ENCODE data around the gene MEA1. TPM values are rescaled to one million over a fixed set of nuclear protein-coding genes. Genes with fewer than 3 reads are reported as not detected.

Gene MEA1
- total RNA-seq, 1 experiment from 2014 or later = 51.7 TPM

DNA sequence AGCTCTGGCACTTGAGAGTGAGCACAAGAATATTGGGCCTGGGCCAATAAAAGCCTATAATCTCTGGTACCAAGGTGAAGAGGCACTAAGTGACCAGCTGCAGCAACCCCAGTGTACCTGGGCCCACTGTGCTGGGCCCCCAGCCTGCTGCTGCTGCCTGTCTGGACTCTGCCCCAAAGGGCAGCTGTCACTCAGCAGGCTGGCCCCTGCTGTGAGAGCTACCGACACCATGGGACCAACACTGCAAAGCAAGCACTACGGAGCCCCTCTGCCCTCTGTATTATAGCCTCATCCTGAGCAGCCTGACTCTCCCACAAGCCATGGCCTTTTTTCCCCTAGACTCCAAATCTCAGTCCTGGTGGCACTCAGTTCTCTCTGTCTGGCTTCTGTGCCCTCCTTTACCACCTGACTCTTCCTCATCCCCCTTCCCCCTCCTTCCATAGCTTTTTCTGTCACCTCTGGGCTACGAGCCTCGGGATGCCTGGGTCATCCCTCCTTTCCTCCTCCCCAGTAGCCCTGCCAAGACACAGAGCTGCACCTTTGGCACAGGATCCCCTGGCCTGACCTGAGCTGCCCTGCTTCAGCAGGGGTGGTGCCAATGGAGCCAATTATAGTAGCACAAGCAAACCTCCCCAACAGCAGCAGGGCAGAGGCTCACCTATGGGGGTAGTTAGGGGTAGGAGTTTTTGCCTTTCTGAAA is 21.9 kb upstream of the MEA1 start:
- Histone ChIP-seq H3K27ac (ENCODE audit: low read length) (no peak overlapping the region), H3K36me3 (ENCODE audit: insufficient read depth, low read length) (peaks cover 8% of the 10 kb centered on the region; the same call in 1 of the 2 replicates), H3K4me3 (ENCODE audit: low read length) (no peak overlapping the region), H3K9me2 (replicated peaks; ENCODE audit: insufficient read depth, low read length) (no peaks in the 10 kb centered on the region), H3K9me3 (ENCODE audit: low read length) (no peaks in the 10 kb centered on the region), H3K27me3 (ENCODE audit: low read length) (no peaks in the 10 kb centered on the region), H3K79me2 (ENCODE audit: low read length) (no peaks in the 10 kb centered on the region), H3K4me1 (ENCODE audit: low read length) (no peaks in the 10 kb centered on the region), H2AFZ (ENCODE audit: low read length) (no peak overlapping the region), H3K4me2 (ENCODE audit: low read depth, low read length, poor library complexity, severe bottlenecking) (no peak overlapping the region), H4K20me1 (ENCODE audit: insufficient read depth, low read depth, low read length) (no peaks in the 10 kb centered on the region), H3K9ac (ENCODE audit: low read length) (no peak overlapping the region)
- DNase-seq = no peak

DNA sequence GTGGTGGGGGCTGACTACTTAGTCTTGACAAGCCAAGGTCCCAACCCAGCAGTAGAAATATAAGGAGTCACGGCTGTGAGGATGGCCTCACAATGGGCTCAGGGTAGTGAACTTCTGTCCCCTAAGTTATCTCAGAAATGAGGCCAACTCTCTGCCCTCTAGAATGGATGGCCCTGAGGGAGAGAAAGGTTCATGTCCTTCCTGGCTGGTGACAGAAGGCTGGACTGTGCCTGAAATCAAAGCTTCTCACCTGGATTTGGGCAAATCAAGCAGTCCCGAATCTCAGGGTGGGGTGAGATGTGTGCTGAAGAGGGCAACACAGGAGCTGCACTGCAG is 20.4 kb upstream of the MEA1 start:
- no peak overlapping the region for H3K27ac ChIP-seq (ENCODE audit: low read length)
- no peaks in the 10 kb centered on the region for H3K27me3 ChIP-seq (ENCODE audit: low read length)
- no peak overlapping the region for H2AFZ ChIP-seq (ENCODE audit: low read length)
- H3K9me3 ChIP-seq (ENCODE audit: low read length) = no peaks in the 10 kb centered on the region
- H3K9me2 ChIP-seq (replicated peaks; ENCODE audit: insufficient read depth, low read length) = no peaks in the 10 kb centered on the region
- no peak overlapping the region for H3K4me3 ChIP-seq (ENCODE audit: low read length)
- H3K79me2 ChIP-seq (ENCODE audit: low read length) = no peaks in the 10 kb centered on the region
- no peak overlapping the region for H3K4me2 ChIP-seq (ENCODE audit: low read depth, low read length, poor library complexity, severe bottlenecking)
- H3K36me3 ChIP-seq (ENCODE audit: insufficient read depth, low read length) = peaks cover 18% of the 10 kb centered on the region
- DNase-seq = no peak
- no peak overlapping the region for H3K9ac ChIP-seq (ENCODE audit: low read length)
- H4K20me1 ChIP-seq (ENCODE audit: insufficient read depth, low read depth, low read length) = no peaks in the 10 kb centered on the region
- H3K4me1 ChIP-seq (ENCODE audit: low read length) = no peaks in the 10 kb centered on the region

- H3K9me2 ChIP-seq (replicated peaks; ENCODE audit: insufficient read depth, low read length) = no peaks in the 10 kb centered on the region
- no peaks in the 10 kb centered on the region for H3K79me2 ChIP-seq (ENCODE audit: low read length)
- DNase-seq = no peak
- H3K27me3 ChIP-seq (ENCODE audit: low read length) = no peaks in the 10 kb centered on the region
- no peak overlapping the region for H3K4me2 ChIP-seq (ENCODE audit: low read depth, low read length, poor library complexity, severe bottlenecking)
- no peaks in the 10 kb centered on the region for H3K4me1 ChIP-seq (ENCODE audit: low read length)
- no peak overlapping the region for H3K27ac ChIP-seq (ENCODE audit: low read length)
- no peak overlapping the region for H3K4me3 ChIP-seq (ENCODE audit: low read length)
- H3K36me3 ChIP-seq (ENCODE audit: insufficient read depth, low read length) = peaks cover 23% of the 10 kb centered on the region
- H4K20me1 ChIP-seq (ENCODE audit: insufficient read depth, low read depth, low read length) = no peaks in the 10 kb centered on the region
- no peak overlapping the region for H3K9ac ChIP-seq (ENCODE audit: low read length)
- H2AFZ ChIP-seq (ENCODE audit: low read length) = no peak overlapping the region
- no peaks in the 10 kb centered on the region for H3K9me3 ChIP-seq (ENCODE audit: low read length)
Measured at GRCh38 chr6:43033496-43034189, 19.9 kb upstream of the MEA1 start.

- Histone ChIP-seq H4K20me1 (ENCODE audit: insufficient read depth, low read depth, low read length) (no peaks in the 10 kb centered on the region), H3K27ac (ENCODE audit: low read length) (no peak overlapping the region), H3K36me3 (ENCODE audit: insufficient read depth, low read length) (peaks cover 27% of the 10 kb centered on the region), H3K9me2 (replicated peaks; ENCODE audit: insufficient read depth, low read length) (no peaks in the 10 kb centered on the region), H3K9me3 (ENCODE audit: low read length) (no peaks in the 10 kb centered on the region), H3K27me3 (ENCODE audit: low read length) (no peaks in the 10 kb centered on the region), H3K9ac (ENCODE audit: low read length) (no peak overlapping the region), H2AFZ (ENCODE audit: low read length) (no peak overlapping the region), H3K79me2 (ENCODE audit: low read length) (no peaks in the 10 kb centered on the region), H3K4me2 (ENCODE audit: low read depth, low read length, poor library complexity, severe bottlenecking) (no peak overlapping the region), H3K4me3 (ENCODE audit: low read length) (no peak overlapping the region), H3K4me1 (ENCODE audit: low read length) (no peaks in the 10 kb centered on the region)
- no peak for DNase-seq
Measured at GRCh38 chr6:43032326-43032725, 18.6 kb upstream of the MEA1 start.

DNA sequence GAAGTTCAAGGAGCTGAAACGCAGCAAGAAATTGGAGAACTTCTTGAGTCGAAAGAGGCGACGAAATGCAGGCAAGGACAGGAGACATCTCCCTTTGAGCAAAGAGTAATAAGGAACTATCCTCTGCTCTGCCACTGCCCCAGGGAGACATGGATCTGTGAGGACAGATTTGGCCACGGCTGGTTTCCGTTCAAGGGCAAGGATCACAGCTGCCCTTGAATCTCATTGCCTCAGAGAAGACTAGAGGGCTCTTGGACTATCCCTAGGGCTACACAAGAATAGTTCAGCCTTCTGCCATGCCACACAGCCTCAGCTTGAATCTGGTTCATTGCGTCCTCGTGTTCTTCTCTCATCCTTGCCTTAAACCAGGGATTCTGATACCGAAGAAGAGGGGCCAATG is 15.4 kb upstream of the MEA1 start:
- Histone ChIP-seq H3K4me3 (ENCODE audit: low read length) (no peak overlapping the region), H3K9me2 (replicated peaks; ENCODE audit: insufficient read depth, low read length) (no peaks in the 10 kb centered on the region), H2AFZ (ENCODE audit: low read length) (no peak overlapping the region), H3K36me3 (ENCODE audit: insufficient read depth, low read length) (peaks cover 51% of the 10 kb centered on the region), H3K27me3 (ENCODE audit: low read length) (no peaks in the 10 kb centered on the region), H3K27ac (ENCODE audit: low read length) (no peak overlapping the region), H3K4me2 (ENCODE audit: low read depth, low read length, poor library complexity, severe bottlenecking) (no peak overlapping the region), H4K20me1 (ENCODE audit: insufficient read depth, low read depth, low read length) (peaks cover under 1% of the 10 kb centered on the region; the same call in 1 of the 2 replicates), H3K4me1 (ENCODE audit: low read length) (no peaks in the 10 kb centered on the region), H3K79me2 (ENCODE audit: low read length) (peaks cover 9% of the 10 kb centered on the region; the same call in 1 of the 2 replicates), H3K9ac (ENCODE audit: low read length) (no peak overlapping the region), H3K9me3 (ENCODE audit: low read length) (no peaks in the 10 kb centered on the region)
- no peak for DNase-seq

DNA sequence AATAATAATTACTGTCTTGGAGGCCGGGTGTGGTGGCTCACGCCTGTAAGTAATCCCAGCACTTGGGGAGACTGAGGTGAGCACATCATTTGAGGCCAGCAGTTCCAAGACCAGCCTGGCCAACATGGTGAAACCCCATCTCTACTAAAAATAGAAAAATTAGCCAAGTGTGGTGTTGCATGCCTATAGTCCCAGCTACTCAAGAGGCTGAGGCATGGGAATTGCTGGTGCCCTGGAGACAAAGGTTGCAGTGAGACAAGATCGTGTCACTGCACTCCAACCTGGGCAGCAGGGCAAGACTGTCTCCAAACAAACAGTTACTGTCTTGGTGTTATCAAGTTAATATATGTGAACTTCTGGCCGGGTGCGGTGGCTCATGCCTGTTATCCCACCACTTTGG is 12.6 kb upstream of the MEA1 start:
- no peak for DNase-seq
- no peak overlapping the region for H3K4me2 ChIP-seq (ENCODE audit: low read depth, low read length, poor library complexity, severe bottlenecking)

GRCh38 chr6:43024436-43024835 is 10.7 kb upstream of the MEA1 start:
- H3K36me3 ChIP-seq (ENCODE audit: insufficient read depth, low read length) = peaks cover 39% of the 10 kb centered on the region
- H3K27me3 ChIP-seq (ENCODE audit: low read length) = no peaks in the 10 kb centered on the region
- no peaks in the 10 kb centered on the region for H3K9me3 ChIP-seq (ENCODE audit: low read length)
- H3K4me3 ChIP-seq (ENCODE audit: low read length) = no peak overlapping the region
- no peak overlapping the region for H3K9ac ChIP-seq (ENCODE audit: low read length)
- H3K27ac ChIP-seq (ENCODE audit: low read length) = no peak overlapping the region
- H3K4me2 ChIP-seq (ENCODE audit: low read depth, low read length, poor library complexity, severe bottlenecking) = no peak overlapping the region
- peaks cover 34% of the 10 kb centered on the region for H3K79me2 ChIP-seq (ENCODE audit: low read length)
- no peaks in the 10 kb centered on the region for H3K9me2 ChIP-seq (replicated peaks; ENCODE audit: insufficient read depth, low read length)
- H3K4me1 ChIP-seq (ENCODE audit: low read length) = peaks cover 20% of the 10 kb centered on the region
- no peak for DNase-seq
- H4K20me1 ChIP-seq (ENCODE audit: insufficient read depth, low read depth, low read length) = peaks cover 6% of the 10 kb centered on the region; the same call in 1 of the 2 replicates
- H2AFZ ChIP-seq (ENCODE audit: low read length) = no peak overlapping the region

More for the DNA sequence above, 12.6 kb upstream of the MEA1 start:
- no peaks in the 10 kb centered on the region for H3K27me3 ChIP-seq (ENCODE audit: low read length)
- H3K79me2 ChIP-seq (ENCODE audit: low read length) = peaks cover 34% of the 10 kb centered on the region
- H3K36me3 ChIP-seq (ENCODE audit: insufficient read depth, low read length) = peaks cover 46% of the 10 kb centered on the region
- H3K4me1 ChIP-seq (ENCODE audit: low read length) = peaks cover 12% of the 10 kb centered on the region
- H3K9me2 ChIP-seq (replicated peaks; ENCODE audit: insufficient read depth, low read length) = no peaks in the 10 kb centered on the region
- no peak overlapping the region for H2AFZ ChIP-seq (ENCODE audit: low read length)
- no peak overlapping the region for H3K4me3 ChIP-seq (ENCODE audit: low read length)
- no peak overlapping the region for H3K9ac ChIP-seq (ENCODE audit: low read length)
- H3K27ac ChIP-seq (ENCODE audit: low read length) = no peak overlapping the region
- no peaks in the 10 kb centered on the region for H3K9me3 ChIP-seq (ENCODE audit: low read length)
- peaks cover 6% of the 10 kb centered on the region; the same call in 1 of the 2 replicates for H4K20me1 ChIP-seq (ENCODE audit: insufficient read depth, low read depth, low read length)

DNA sequence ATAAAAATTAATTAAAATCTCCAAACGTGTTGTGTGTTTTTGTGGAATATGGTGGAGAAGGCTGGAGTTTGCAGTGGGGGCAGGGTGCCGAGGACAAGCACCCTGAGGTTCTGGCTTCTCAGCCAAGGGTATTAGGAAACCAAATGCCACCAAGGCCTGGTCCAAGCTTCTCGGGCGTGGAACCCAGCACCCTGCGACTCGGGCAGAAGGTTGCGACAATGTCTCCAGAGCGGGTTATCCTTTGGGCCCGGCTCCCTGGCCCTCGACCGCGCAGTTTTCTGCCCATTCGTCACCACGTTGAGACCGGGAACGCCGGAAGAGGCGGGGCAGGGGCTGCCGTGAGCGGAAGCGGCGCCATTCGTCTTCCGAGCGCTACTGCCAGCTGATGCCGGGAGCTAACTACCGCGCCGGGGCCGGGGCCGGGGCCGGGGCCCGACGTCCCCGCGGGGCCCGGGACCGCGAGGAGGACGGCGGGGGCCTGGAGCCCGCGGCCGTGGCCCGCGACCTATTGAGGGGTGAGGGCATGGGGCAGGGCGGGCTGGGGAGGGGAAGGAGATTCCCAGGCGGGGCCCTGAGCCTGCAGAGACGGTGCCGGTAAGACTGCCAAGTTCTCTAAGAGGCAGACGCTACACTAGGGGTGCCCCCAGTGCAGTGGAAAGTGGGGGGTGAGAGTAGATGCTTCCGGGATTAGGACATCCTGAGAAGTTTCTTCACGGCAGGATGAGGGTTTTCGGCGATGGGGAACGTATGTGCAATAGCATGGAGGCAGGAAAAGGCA is 7.7 kb upstream of the MEA1 start, which contains the start of gene RRP36:
Gene RRP36 (plus strand): TSS at position 354 of the 778 bp plus-strand sequence. CDS start 32 bp downstream, at position 386.
- H3K4me3 ChIP-seq (ENCODE audit: low read length) = peak within 1 kb of the TSS; percentile 99
- DNase-seq = peak; percentile 92
- peak within 1 kb of the TSS; percentile 89 for H3K27ac ChIP-seq (ENCODE audit: low read length)
- peak within 1 kb of the TSS; percentile 93 for H3K4me2 ChIP-seq (ENCODE audit: low read depth, low read length, poor library complexity, severe bottlenecking)
- peak within 1 kb of the TSS; percentile 99 for H3K9ac ChIP-seq (ENCODE audit: low read length)
- no peaks in the 10 kb centered on the region for H3K27me3 ChIP-seq (ENCODE audit: low read length)
- peaks cover 40% of the 10 kb centered on the region for H3K79me2 ChIP-seq (ENCODE audit: low read length)
- H3K9me3 ChIP-seq (ENCODE audit: low read length) = no peaks in the 10 kb centered on the region
- peaks cover 20% of the 10 kb centered on the region for H3K4me1 ChIP-seq (ENCODE audit: low read length)
- H4K20me1 ChIP-seq (ENCODE audit: insufficient read depth, low read depth, low read length) = peaks cover 6% of the 10 kb centered on the region; the same call in 1 of the 2 replicates
- no peaks in the 10 kb centered on the region for H3K9me2 ChIP-seq (replicated peaks; ENCODE audit: insufficient read depth, low read length)
- peaks cover 20% of the 10 kb centered on the region for H3K36me3 ChIP-seq (ENCODE audit: insufficient read depth, low read length)
- no peak within 1 kb of the TSS for H2AFZ ChIP-seq (ENCODE audit: low read length)
